Activated gamma-delta T cell (primary cell): ENCODE results near the gene VSIG4.
"Not testable (repeated sequence)": the region's sequence is repeated elsewhere in the genome, so short reads cannot be mapped to it uniquely, and the experiment has no call there.

Experiments used
- DNase-seq: peaks from one replicate; lab custom pipeline; 2025; lab: John Stamatoyannopoulos, UW

The VSIG4 gene

GRCh38 chrX:65977161-65977560 is 62.7 kb downstream of the VSIG4 start:
- not testable (repeated sequence) for DNase-seq

- DNase-seq, result no peak
Measured at GRCh38 chrX:65976161-65976560, 63.7 kb downstream of the VSIG4 start.

- peak; percentile 13 for DNase-seq
Measured at GRCh38 chrX:65975161-65975751, 64.6 kb downstream of the VSIG4 start.
